Cardiac muscle cell (in vitro differentiated cells and primary cell): ENCODE data around the gene BAIAP2. TPM values are rescaled to one million over a fixed set of nuclear protein-coding genes. Genes with fewer than 3 reads are reported as not detected.

Source experiments
- DNase-seq, 2 donors: peaks; one replicate each; pipeline versions ENCODE4 v3.0.0 to v3.0.0-alpha.2; 2010 to 2017; ENCODE audit warnings: low read depth in 1 of 2, low spot score in 1 of 2
- H3K27ac ChIP-seq: fragments of 200-600 bp; sonication (generic); 2 replicates; pipeline ENCODE4 v1.5.1; 2016
- H3K27me3 ChIP-seq: fragments of 200-600 bp; sonication (generic); 2 replicates; pipeline ENCODE4 v1.6.0; 2016; ENCODE audit warnings: control low read depth
- H3K36me3 ChIP-seq: fragments of 200-600 bp; sonication (generic); 2 replicates; pipeline ENCODE4 v1.5.1; 2016; ENCODE audit warnings: control low read depth
- H3K4me1 ChIP-seq: fragments of 200-600 bp; sonication (generic); 2 replicates; pipeline ENCODE4 v1.8.1; 2017; ENCODE audit warnings: low read depth, mild to moderate bottlenecking, mixed run types
- H3K4me3 ChIP-seq: fragments of 200-600 bp; sonication (generic); 2 replicates; pipeline ENCODE4 v1.5.1; 2016; ENCODE audit warnings: mild to moderate bottlenecking
- H3K9me3 ChIP-seq: fragments of 200-600 bp; sonication (generic); 2 replicates; pipeline ENCODE4 v1.5.1; 2017; ENCODE audit warnings: low read depth, mild to moderate bottlenecking, control low read depth
- CTCF ChIP-seq: IDR thresholded peaks from 2 replicates; pipeline ENCODE4 v1.5.1; 2012; ENCODE audit warnings: low read depth, mild to moderate bottlenecking, low read length
- polyA plus RNA-seq: library from polyadenylated mRNA; unstranded; fragments of >200 nt; fragmentation: Nextera tagmentation; extraction: Ambion mirVana; gene quantifications from 2 replicates; pipeline ENCODE4 v1.2.1, GENCODE V29; 2016
- total RNA-seq: library from RNA; depleted of rRNA; stranded (reverse); fragments of >200 nt; gene quantifications from 2 replicates; pipeline ENCODE4 v1.2.3, GENCODE V29; 2016

Gene BAIAP2
- total and polyA plus RNA-seq, 2 experiments from 2014 or later, result 22.5 to 24.9 TPM

DNA sequence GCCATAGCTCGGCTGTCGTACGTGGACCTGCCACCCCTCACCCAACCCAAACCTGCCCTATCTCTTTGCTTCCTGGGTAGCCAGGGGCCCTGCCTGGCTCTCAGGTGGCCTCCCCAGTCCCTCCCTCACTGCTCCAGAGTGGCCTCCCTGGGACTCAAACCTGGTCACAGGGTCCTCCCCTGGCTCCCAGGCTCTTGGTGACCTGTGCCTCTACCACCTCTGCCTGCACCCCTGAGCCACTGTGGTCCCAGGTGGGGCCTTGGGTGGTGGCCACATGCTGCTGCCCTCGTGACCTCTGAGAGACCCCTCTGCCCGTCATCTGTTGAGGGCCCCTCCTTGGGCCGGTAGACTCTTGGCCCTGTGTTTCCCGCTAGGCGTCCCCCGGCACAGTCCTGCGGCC, 65.7 kb downstream of the BAIAP2 start:
- no peak for TF ChIP-seq CTCF
- Histone ChIP-seq H3K9me3 (no peaks in the 10 kb centered on the region), H3K27ac (no peak overlapping the region), H3K36me3 (no peaks in the 10 kb centered on the region), H3K27me3 (no peaks in the 10 kb centered on the region), H3K4me1 (peaks cover 27% of the 10 kb centered on the region), H3K4me3 (no peak overlapping the region)
- no peak for DNase-seq

- Histone ChIP-seq H3K4me3 (no peak overlapping the region), H3K27me3 (no peaks in the 10 kb centered on the region), H3K36me3 (no peaks in the 10 kb centered on the region), H3K4me1 (peaks cover 16% of the 10 kb centered on the region), H3K27ac (no peak overlapping the region), H3K9me3 (no peaks in the 10 kb centered on the region)
- TF ChIP-seq CTCF, result peak; percentile 100
- peak; percentile 83 to 91 for DNase-seq
These were observed 66.8 kb downstream of the BAIAP2 start for GRCh38 chr17:81101614-81102306.

- Histone ChIP-seq H3K27me3 (no peaks in the 10 kb centered on the region), H3K4me3 (no peak overlapping the region), H3K4me1 (peaks cover 10% of the 10 kb centered on the region), H3K27ac (no peak overlapping the region), H3K36me3 (no peaks in the 10 kb centered on the region), H3K9me3 (no peaks in the 10 kb centered on the region)
- DNase-seq, result no peak
- TF ChIP-seq CTCF, result no peak
These were observed 67.4 kb downstream of the BAIAP2 start for GRCh38 chr17:81102352-81102751.

DNA sequence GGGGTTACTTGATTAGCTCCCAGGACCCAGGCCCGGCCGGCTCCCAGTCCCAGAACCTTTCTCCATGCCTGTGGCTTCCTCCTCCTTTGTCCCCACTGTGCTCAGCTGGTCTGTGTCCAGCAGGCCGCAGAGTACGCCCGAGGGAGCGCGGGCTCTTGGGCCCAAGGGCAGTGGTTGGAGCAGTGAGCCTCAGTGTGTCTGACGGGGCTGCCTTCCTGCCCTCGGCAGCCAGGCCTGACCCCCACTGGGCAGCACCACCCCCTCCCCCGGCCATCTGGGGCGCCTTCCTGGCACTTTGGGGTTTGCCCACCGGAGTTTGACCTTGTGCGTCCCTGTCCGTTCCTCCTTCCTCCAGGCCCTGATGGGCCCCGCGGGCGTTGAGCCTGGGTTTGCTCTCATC, 67.9 kb downstream of the BAIAP2 start:
- no peak for TF ChIP-seq CTCF
- Histone ChIP-seq H3K4me1 (peaks cover 5% of the 10 kb centered on the region), H3K27me3 (no peaks in the 10 kb centered on the region), H3K4me3 (no peak overlapping the region), H3K36me3 (no peaks in the 10 kb centered on the region), H3K27ac (no peak overlapping the region), H3K9me3 (no peaks in the 10 kb centered on the region)
- DNase-seq, result no peak

- TF ChIP-seq CTCF, result no peak
- Histone ChIP-seq H3K27me3 (no peaks in the 10 kb centered on the region), H3K36me3 (no peaks in the 10 kb centered on the region), H3K27ac (no peak overlapping the region), H3K9me3 (no peaks in the 10 kb centered on the region), H3K4me3 (no peak overlapping the region), H3K4me1 (peaks cover under 1% of the 10 kb centered on the region)
- DNase-seq, result no peak
These were observed 68.4 kb downstream of the BAIAP2 start for GRCh38 chr17:81103379-81103778.

- TF ChIP-seq CTCF, result no peak
These were observed 71.8 kb downstream of the BAIAP2 start for GRCh38 chr17:81106716-81107115.

More at GRCh38 chr17:81106716-81107115, 71.8 kb downstream of the BAIAP2 start:
- no peaks in the 10 kb centered on the region for H3K27me3 ChIP-seq
- no peak for DNase-seq
- H3K27ac ChIP-seq, result no peak overlapping the region
- H3K4me3 ChIP-seq, result no peak overlapping the region
- H3K36me3 ChIP-seq, result no peaks in the 10 kb centered on the region
- H3K4me1 ChIP-seq, result no peaks in the 10 kb centered on the region
- H3K9me3 ChIP-seq, result no peaks in the 10 kb centered on the region
